Spinal cord (tissue), 10 donors: ENCODE data around the gene CENPS. TPM values are rescaled to one million over a fixed set of nuclear protein-coding genes. Genes with fewer than 3 reads are reported as not detected.
A peak's percentile ranks its signal among the peaks of the same experiment; 100 is the strongest.

Experiments used
- DNase-seq, 6 donors: peaks; one replicate each; pipeline versions ENCODE4 v3.0.0 to v3.0.0-alpha.2; 2013 to 2015; ENCODE audit warnings: low spot score in 6 of 6, low read depth in 4 of 6
- H3K27ac ChIP-seq: one replicate; pipeline ENCODE4 v1.5.1; 2013; ENCODE audit warnings: low read depth, low read length, control low read depth
- H3K27me3 ChIP-seq: one replicate; pipeline ENCODE4 v1.6.1; 2013; ENCODE audit warnings: low read length; ENCODE audit not compliant: control insufficient read depth, insufficient read depth
- H3K36me3 ChIP-seq: one replicate; pipeline ENCODE4 v1.6.1; 2013; ENCODE audit warnings: low read length; ENCODE audit not compliant: control insufficient read depth, insufficient read depth
- H3K4me1 ChIP-seq: one replicate; pipeline ENCODE4 v1.6.1; 2013; ENCODE audit warnings: low read length; ENCODE audit not compliant: control insufficient read depth, insufficient read depth
- H3K4me3 ChIP-seq: one replicate; pipeline ENCODE4 v1.5.1; 2013; ENCODE audit warnings: low read depth, low read length, control low read depth
- H3K9me3 ChIP-seq: one replicate; pipeline ENCODE4 v1.6.1; 2013; ENCODE audit warnings: low read length; ENCODE audit not compliant: control insufficient read depth, insufficient read depth
- WGBS: methylation state at CpG from one replicate; pipeline ENCODE4 v1.1.5; 2013; ENCODE audit warnings: missing lambda C conversion rate; ENCODE audit not compliant: insufficient coverage; 5-methylcytosine and 5-hydroxymethylcytosine counted together
- polyA plus RNA-seq, 2 donors: library from polyadenylated mRNA; unstranded; fragments of 120-200 nt; gene quantifications; one replicate each; pipeline ENCODE4 v1.2.1, GENCODE V29; 2013; ENCODE audit not compliant: insufficient read length in 2 of 2
- total RNA-seq, 2 donors: library from RNA; depleted of rRNA in 1 of 2; stranded (reverse); fragments of 120-200 nt in 1 of 2; fragments of >200 nt in 1 of 2; gene quantifications; one replicate each; pipeline versions ENCODE4 v1.2.3 to v1.2.4, GENCODE V29; 2013 to 2014
- donor health status: healthy.

Gene CENPS
- total and polyA plus RNA-seq, 4 donors = 7.6 to 20.6 (median 16.1) TPM

DNA sequence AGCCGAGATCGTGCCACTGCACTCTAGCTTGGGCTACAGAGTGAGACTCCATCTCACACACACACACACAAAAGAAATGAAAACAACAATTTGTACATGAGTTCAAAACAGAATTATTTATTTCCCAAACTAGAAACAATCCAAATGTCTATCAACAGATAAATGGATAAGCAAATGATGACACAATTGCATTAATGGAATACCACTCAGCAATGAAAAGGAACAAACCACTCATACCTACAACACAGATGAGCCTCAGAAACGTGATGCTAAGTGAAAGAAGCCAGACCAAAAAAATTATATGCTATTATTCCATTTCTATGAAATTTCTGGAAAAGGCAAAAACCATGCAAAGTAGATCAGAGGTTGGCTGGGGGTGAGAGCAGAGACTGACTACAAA, 33.4 kb upstream of the CENPS start:
- Histone ChIP-seq H3K4me3 (no peak overlapping the region), H3K36me3 (peaks cover 5% of the 10 kb centered on the region), H3K27ac (no peak overlapping the region), H3K4me1 (peaks cover 21% of the 10 kb centered on the region), H3K9me3 (peaks cover 3% of the 10 kb centered on the region), H3K27me3 (no peaks in the 10 kb centered on the region)
- DNase-seq = no peak
- WGBS = 100% methylated on average over 1 of the region's 3 CpGs

DNA sequence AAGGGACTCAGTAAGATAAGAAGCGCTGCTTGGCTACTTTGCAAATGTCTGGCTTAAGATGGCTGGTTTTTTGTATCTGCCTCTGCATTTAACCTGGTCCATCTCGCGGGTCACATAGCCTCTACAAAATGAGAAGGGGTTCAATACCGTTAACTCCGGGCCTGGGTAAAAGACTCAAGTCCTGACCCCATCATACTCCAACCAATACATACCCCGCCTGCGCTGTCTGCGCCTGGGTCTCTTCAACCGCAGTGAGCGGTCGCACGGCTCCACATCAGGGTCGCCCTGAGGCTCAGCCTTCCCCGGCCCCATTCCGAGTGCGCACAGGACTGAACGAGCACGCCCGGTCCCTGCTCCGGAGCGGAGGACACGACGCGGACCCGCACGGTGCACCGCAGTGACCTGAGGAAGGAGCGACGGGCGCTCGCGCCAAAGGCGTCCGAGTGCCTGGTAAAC, 31.9 kb upstream of the CENPS start:
- Histone ChIP-seq H3K27me3 (no peaks in the 10 kb centered on the region), H3K27ac (peak overlapping the region; percentile 79), H3K9me3 (peaks cover 3% of the 10 kb centered on the region), H3K4me1 (peaks cover 21% of the 10 kb centered on the region), H3K36me3 (peaks cover 18% of the 10 kb centered on the region), H3K4me3 (peak overlapping the region; percentile 81)
- no peak for DNase-seq
- WGBS = 2% methylated on average over 34 of the region's 34 CpGs

DNA sequence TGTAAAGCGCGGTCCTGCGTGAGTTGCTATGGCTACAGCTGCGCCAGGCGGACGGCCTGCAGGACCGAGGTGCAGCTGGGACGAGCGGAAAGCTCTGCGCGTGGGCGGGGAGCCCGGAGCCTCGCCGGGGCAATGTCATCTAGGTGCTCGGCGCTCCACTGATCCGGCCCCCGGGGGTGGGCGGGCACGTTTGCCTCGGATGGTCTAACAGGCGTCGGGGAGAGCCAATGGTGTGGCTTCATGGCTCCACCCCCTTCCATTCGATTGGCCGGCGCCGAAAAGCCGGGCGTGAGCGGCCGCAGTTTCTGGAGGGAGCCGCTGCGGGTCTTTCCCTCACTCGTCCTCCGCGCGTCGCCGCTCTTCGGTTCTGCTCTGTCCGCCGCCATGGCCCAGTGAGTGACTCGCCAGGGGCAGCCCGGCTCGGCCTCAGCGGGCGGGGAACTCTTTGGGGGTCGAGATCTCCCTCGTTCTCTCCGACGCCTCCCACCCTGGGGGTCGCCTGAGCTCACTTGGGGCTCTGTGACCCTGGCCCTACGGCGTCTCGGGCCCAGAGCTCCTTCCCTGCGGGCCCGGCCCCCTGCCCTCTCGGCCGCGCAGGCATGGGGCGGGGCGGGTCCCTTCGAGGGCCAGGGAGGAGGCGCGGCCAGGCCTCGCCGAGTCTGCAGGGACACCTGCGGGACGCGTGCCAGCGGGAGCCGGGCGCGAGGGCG, 31.3 kb upstream of the CENPS start, which contains the start of gene PGD:
Gene PGD, plus strand, starts transcription at position 331 of the 710 bp plus-strand sequence. Its CDS starts 54 bp downstream, at position 385.
- peaks cover 22% of the 10 kb centered on the region for H3K36me3 ChIP-seq
- under 1% methylated on average over 76 of the region's 76 CpGs for WGBS
- H3K9me3 ChIP-seq = peaks cover 3% of the 10 kb centered on the region
- no peaks in the 10 kb centered on the region for H3K27me3 ChIP-seq
- DNase-seq = peak; percentile 88 to 99 (median 96)
- peak within 1 kb of the TSS; percentile 93 for H3K27ac ChIP-seq
- H3K4me3 ChIP-seq = peak within 1 kb of the TSS; percentile 81
- H3K4me1 ChIP-seq = peaks cover 21% of the 10 kb centered on the region

DNA sequence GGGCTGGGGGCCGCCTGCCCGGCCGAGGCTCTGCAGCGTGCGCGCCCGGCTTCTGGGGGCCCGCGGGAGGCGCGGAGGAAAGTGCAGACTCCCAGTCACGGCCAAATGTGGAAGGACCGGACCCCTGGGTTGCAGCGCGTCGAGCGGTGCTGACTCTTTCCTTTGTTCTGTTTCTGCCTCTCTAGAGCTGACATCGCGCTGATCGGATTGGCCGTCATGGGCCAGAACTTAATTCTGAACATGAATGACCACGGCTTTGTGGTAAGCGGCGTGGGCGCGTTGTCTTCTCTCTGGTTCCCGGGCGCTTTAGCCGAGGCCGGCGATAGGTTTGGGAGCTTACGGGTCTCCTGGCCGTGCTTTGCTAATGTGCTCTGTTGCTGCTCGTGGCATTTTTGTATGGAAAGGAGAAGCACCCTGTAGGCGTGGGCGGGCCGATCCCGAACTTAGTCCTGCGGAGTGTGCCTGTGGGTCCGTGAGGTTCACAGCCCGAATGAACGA, 30.7 kb upstream of the CENPS start:
- peaks cover 1% of the 10 kb centered on the region for H3K9me3 ChIP-seq
- H3K4me3 ChIP-seq = peak overlapping the region; percentile 71
- H3K27me3 ChIP-seq = no peaks in the 10 kb centered on the region
- peak overlapping the region; percentile 93 for H3K27ac ChIP-seq
- DNase-seq = peak in 4 of 6 donors; percentile 15 to 71 (median 22)
- peaks cover 21% of the 10 kb centered on the region for H3K4me1 ChIP-seq
- peaks cover 28% of the 10 kb centered on the region for H3K36me3 ChIP-seq
- 0% methylated on average over 42 of the region's 42 CpGs for WGBS

DNA sequence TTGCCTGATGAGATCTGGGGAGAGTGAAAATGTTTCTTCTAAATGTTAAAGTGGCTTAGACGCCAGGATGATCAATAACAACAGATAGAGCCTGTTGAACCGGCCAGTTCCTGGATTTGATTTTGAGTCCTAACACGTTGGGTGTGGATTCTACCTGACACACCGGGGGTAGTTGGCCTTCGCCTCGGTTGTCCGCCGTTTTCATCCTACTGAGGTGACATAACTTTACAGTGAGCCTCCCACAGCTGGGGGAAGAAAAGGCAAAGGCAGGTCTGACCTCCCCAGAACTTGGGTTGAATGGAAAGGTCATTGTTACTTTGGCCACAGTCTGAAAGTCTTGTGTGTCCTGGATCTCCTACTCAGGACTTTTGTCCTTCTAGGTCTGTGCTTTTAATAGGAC, 30.2 kb upstream of the CENPS start:
- Histone ChIP-seq H3K27ac (no peak overlapping the region), H3K36me3 (peaks cover 33% of the 10 kb centered on the region), H3K27me3 (no peaks in the 10 kb centered on the region), H3K4me1 (peaks cover 21% of the 10 kb centered on the region), H3K9me3 (no peaks in the 10 kb centered on the region), H3K4me3 (peak overlapping the region; percentile 71)
- no peak for DNase-seq
- 21% methylated on average over 6 of the region's 8 CpGs for WGBS

DNA sequence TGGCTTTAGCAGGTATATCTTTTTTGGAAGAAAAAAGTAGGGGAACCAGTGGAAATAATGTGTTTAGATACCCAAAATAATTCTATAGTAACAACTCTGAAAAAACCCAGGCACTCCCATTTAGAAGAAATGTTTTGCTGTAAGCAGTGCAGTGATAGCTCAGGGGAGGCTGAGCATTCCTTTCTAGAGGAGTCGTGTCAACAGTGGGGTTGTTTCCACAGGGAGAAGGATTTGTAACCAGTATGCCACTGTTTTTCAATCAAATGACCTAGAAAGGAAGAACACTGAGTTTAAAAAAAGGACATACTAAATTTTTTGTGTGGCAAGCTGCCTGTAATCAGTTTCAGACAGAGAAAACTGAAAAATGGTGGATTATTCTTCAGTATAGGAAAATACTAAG, 29.0 kb upstream of the CENPS start:
- Histone ChIP-seq H3K9me3 (no peaks in the 10 kb centered on the region), H3K4me1 (peaks cover 21% of the 10 kb centered on the region), H3K27me3 (no peaks in the 10 kb centered on the region), H3K4me3 (no peak overlapping the region), H3K27ac (no peak overlapping the region), H3K36me3 (peaks cover 46% of the 10 kb centered on the region)
- WGBS = 67% methylated on average over 1 of the region's 1 CpG
- DNase-seq = no peak

DNA sequence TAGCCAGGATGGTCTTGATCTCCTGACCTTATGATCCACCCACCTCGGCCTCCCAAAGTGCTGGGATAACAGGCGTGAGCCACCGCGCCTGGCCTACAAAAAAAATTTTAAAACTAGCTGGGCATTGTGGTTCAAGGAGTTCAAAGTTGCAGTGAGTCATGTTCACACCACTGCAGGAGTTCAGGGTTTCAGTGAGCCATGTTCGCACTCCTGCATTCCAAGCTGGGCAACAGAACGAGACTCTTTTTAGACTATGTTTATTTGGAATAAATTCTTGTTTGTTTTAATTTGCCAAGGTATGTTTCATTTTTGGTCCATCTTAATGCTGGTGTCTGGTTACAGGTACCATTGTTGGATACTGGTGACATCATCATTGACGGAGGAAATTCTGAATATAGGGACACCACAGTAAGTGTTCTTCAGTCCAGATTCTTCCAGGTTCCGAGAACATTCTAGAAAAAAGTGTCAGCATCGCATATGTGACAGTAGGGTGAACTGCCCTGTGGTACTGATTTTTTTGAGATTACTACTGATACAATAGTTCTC, 27.4 kb upstream of the CENPS start:
- Histone ChIP-seq H3K36me3 (peaks cover 61% of the 10 kb centered on the region), H3K4me3 (no peak overlapping the region), H3K27ac (no peak overlapping the region), H3K4me1 (peaks cover 19% of the 10 kb centered on the region), H3K27me3 (no peaks in the 10 kb centered on the region), H3K9me3 (no peaks in the 10 kb centered on the region)
- no peak for DNase-seq
- WGBS = 98% methylated on average over 6 of the region's 9 CpGs

DNA sequence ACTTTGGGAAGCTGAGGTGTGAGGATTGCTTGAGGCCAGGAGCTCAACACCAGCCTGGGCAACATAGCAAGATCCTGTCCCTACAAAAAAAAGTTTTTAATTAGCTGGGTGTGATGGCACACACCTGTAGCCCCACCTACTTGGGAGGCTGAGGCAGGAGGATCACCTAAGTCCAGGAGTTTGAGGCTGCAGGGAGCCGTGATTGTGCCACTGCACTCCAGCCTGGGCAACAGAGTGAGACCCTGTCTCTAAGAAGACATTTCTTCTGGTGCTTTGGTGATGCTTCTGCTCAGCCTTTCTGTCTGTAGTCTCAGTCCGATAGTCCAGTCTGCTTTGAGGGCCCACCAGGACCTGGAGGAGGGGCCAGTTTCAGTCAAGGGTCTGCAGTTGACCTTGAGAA, 23.0 kb upstream of the CENPS start:
- H3K9me3 ChIP-seq = no peaks in the 10 kb centered on the region
- H3K36me3 ChIP-seq = peaks cover 87% of the 10 kb centered on the region
- no peak for DNase-seq
- H3K4me1 ChIP-seq = no peaks in the 10 kb centered on the region
- H3K27me3 ChIP-seq = no peaks in the 10 kb centered on the region
- no peak overlapping the region for H3K4me3 ChIP-seq
- no peak overlapping the region for H3K27ac ChIP-seq
- 90% methylated on average over 2 of the region's 2 CpGs for WGBS

DNA sequence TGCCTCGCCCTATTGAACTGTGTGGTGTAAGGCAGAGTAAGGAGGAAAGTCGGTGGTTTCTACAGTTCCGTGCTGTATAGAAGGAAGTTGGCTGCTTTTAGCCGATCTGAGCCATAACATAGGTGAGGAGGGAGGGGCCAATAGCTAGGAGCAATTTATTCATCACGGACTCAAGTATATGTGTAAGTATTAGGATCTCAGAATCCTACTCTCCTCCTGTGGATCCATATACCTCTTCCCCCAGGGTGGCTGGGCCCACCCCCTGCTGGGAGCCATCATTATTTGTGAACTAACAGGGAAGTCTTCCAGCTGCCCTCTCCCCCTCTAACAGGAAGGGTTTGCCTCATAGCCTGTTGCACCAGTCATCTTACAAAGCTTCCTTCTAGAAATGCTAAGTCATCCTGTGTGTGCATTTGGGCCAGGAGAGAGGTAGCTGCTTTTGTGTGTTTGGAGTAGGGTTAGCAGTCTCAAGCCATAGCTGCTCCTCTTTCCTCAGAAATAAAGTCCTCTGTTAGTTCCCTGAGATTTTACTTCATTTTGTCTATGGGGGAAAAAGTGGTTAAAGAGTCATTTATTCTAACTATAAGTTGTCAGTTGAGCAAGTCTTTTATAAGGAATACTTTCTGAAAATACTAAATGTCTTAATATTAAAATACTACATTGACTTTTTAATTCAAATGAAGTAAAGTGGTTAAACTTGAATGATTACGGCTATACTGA, 14.9 kb upstream of the CENPS start:
- Histone ChIP-seq H3K4me1 (no peaks in the 10 kb centered on the region), H3K27ac (no peak overlapping the region), H3K4me3 (no peak overlapping the region), H3K36me3 (peaks cover 80% of the 10 kb centered on the region), H3K27me3 (no peaks in the 10 kb centered on the region), H3K9me3 (no peaks in the 10 kb centered on the region)
- DNase-seq = no peak
- WGBS = no CpG with 5 or more reads among the region's 6 CpGs
